Measurements from ENCODE around the gene NFRKB. TPM values are rescaled to one million over a fixed set of nuclear protein-coding genes. Genes with fewer than 3 reads are reported as not detected.
A peak's percentile ranks its signal among the peaks of the same experiment; 100 is the strongest.

The NFRKB gene
- total RNA-seq = 23.4 and 24.3 TPM in 2 replicates

DNA sequence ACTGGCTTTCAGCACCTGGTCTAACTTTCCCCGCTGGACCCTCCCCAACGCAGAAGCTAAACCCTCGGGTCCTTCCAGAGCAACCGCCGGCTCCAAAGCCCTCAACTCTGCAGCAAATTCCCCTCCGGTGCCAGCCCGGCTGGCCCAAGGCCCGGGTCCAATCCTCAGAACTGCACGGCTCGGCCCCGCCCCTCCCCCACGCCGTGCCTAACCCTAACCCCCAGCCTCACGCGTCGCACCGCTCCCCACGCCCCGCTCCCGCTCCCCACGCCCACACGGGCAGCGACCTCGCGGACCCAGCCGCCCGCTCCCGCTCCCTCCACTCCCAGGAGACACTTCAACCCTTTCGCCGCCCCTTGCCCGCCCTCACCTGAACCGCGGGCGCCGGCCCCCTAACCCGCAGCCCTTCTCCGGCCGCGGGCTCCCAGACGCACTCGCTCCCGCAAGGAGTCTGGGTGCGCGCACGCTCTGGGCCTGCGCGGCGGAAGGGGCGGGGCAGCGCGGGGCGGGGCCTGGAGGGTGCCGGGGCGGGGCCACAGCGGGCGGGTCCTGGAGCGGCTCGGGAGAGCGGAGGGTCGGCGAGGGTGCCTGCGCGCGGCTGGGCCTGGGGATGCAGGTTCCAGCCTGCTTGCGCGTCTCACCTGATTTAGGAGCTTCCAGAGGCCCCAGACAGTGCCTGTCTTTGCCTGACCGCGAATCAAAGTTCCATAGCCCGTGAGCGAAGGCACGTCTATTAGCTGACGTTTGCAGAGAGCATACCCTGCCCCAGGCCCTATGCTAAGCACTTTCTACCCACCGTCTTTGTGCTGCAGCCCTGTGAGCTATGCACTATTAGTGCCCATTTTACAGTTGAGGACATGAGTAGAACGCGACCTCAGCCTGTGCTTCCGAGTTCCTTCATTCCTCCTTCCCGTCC, at the start of gene NFRKB:
TSS of gene NFRKB (minus strand) at position 453 of the 916 bp plus-strand sequence. CDS start 2,729 bp downstream, outside the sequence.
- no peak for DNase-seq (ENCODE audit: extremely low read depth, low read depth, low spot score)

- no peak for DNase-seq (ENCODE audit: extremely low read depth, low read depth, low spot score)
These were observed 49.3 kb upstream of the NFRKB start for GRCh38 chr11:129944696-129945095.

GRCh38 chr11:129943036-129943435, 47.7 kb upstream of the NFRKB start:
- no peak for DNase-seq (ENCODE audit: extremely low read depth, low read depth, low spot score)

DNA sequence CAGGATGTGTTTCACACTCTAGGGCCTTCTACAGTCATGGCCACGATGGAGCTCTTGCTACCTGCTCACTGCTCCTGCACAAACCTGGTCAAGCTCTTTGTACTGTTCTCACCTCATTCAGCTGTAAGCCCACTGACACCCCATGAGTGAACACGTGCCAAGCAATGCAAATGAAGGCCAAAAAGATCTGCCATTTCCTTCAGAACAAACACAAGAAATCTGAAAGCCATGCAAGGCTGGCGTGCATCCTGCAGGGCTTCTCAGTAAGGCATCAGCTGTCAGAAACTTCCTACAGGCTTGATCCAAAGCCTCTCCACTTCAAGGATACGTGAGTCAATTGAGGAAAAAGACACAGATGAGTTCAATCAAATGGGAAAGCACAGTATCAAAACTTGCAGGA, 44.1 kb upstream of the NFRKB start:
- DNase-seq (ENCODE audit: extremely low read depth, low read depth, low spot score) = no peak

GRCh38 chr11:129938764-129939163, 43.4 kb upstream of the NFRKB start:
- no peak for DNase-seq (ENCODE audit: extremely low read depth, low read depth, low spot score)

DNA sequence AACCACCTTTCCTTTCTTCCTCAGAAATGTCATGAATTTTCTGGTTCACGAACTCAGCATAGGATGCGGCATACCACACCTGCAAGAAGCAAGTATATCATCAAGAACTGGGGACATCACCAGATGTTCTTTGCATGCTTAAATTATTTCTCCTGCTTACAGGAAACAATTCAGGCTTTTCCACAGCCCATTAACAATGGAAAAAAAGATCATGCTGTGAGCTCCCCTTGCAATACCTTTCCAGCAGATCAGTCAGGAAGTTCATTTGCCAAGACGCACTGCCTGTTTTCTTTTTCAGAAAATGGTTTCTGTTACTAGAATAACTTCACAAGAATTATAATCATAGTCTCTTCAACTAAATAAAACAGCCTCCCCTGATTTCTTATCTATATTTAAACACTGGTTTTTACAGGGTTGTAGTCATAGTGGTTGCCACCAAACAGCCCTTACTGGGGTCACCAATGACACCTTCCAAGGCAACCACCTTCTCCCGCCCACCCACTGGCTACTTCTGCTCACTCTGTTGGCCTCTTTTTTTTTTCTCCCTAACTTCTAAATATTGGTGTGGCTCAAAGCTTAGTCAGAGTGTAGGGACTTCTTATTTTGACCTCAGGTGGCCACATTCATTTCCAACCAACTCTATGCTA, 42.3 kb upstream of the NFRKB start:
- DNase-seq (ENCODE audit: extremely low read depth, low read depth, low spot score) = no peak

DNA sequence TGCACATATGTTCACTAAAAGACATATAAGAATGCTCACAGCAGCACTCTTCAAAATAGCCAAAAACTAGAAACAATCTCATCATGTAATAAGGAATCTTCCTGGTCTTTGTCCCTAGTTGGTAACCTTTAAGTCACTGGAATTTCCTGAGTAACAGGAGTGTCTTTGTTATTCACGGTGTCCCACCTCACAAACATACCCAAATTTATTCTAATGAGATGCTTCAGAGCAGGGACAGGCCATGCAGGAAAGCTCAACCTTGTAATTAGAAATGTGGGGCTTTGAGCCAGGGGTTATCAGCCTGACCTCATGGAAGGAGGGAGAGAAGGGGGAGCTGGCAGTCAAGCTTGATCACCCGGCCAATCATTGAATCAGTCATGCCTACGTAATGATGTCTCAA, 40.3 kb upstream of the NFRKB start:
- no peak for DNase-seq (ENCODE audit: extremely low read depth, low read depth, low spot score)

DNA sequence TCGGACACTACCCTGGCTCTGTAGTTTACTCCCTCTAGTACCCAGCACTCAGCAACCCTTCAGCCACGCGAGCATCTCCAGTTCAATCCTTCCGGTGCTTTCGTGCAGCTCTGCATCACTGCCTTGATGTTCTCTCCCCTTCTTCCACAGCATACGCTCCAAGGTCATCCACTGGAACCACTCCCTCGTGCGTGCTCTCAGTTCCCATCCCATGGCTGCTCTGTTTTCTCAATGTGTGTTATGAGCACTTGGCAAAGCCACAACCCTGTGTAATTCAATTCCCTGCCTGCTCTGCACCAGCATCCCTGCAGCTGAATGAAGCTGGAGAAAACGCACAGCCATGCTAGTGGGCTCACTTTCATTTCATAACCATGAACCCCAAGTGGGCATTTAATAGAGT, 38.5 kb upstream of the NFRKB start:
- no peak for DNase-seq (ENCODE audit: extremely low read depth, low read depth, low spot score)

GRCh38 chr11:129933262-129933661, 37.9 kb upstream of the NFRKB start:
- DNase-seq (ENCODE audit: extremely low read depth, low read depth, low spot score) = no peak

- DNase-seq (ENCODE audit: extremely low read depth, low read depth, low spot score) = no peak
These were observed 37.1 kb upstream of the NFRKB start for GRCh38 chr11:129932381-129933067.

- no peak for DNase-seq (ENCODE audit: extremely low read depth, low read depth, low spot score)
These were observed 35.4 kb upstream of the NFRKB start for GRCh38 chr11:129930743-129931142.

- no peak for DNase-seq (ENCODE audit: extremely low read depth, low read depth, low spot score)
These were observed 34.9 kb upstream of the NFRKB start for GRCh38 chr11:129930296-129930695.

DNA sequence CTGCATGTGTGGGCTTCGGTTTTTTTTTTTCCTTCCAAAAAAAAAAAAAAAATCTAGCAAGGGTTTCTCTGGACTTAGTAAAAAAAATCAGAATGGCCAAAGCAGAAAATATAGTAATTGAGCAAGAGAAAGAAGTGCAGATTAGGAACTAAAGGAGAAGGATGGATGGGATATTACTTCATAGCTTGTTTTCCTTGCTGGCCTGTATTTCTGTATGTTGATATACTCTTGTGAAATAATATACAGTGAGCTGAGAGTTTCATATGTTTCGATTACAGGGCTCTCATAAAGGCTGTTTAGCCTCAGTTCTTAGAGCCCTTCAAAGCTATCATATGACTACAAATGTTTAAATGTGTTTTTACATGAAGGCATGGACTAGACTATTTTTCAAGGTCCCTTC, 34.3 kb upstream of the NFRKB start:
- no peak for DNase-seq (ENCODE audit: extremely low read depth, low read depth, low spot score)

- DNase-seq (ENCODE audit: extremely low read depth, low read depth, low spot score) = no peak
These were observed 33.7 kb upstream of the NFRKB start for GRCh38 chr11:129928923-129929692.

GRCh38 chr11:129922674-129923073, 27.3 kb upstream of the NFRKB start:
- DNase-seq (ENCODE audit: extremely low read depth, low read depth, low spot score) = no peak

DNA sequence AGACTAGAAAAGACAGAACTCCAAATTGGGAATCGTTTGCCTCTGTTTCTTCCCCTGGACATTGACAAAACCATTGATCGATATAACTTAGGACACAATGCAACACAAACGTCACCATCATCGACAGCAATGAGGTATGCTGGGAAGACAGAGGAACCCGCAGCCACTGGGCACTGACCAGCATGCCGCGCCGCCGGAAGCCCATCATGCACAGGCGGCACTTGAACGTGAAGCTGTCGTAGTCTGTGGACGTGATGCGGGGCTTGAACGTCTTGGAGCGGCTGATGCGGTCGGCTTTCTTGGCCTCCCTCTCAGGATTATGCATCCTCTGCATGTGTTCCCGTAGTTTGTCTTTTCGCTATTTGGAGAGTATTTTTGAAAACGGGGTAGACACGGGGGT, 23.0 kb upstream of the NFRKB start:
- no peak for DNase-seq (ENCODE audit: extremely low read depth, low read depth, low spot score)

DNA sequence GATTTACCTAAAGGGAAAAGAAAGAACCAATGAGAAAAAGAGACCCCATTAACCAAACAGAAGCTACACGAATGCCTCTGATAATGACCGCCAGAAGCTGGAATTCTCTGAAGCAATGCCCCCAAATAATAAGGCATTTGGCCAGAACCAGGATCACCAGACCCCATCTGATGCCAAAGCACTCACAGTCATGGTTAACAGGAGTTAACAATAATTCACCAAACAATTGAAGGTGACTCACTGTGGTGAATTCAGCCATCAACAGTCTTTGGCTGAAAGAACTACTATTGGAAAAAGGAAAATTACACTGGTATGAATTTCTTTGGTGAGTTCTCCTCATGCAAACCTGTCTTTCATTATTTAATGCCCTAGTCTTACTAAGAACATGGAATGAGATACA, 21.9 kb upstream of the NFRKB start:
- DNase-seq (ENCODE audit: extremely low read depth, low read depth, low spot score) = no peak

DNA sequence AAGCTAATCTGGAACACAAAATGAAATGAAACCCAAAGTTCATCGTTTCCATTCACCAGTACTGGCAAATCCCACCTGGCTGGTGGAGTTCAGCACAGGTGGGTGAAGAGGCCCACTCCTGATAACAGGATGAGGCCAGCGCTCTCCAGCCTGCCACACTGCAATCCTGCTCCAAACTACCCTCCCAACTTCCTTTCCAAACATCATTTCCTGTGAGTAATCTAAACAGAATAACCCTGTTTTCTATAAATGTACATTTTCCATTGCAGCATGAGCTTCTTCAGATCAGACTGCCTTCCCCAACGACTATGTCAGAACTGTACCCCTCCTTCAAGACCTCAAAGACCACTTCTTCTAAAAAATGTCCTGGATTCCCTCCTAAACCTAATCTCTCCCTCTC, 15.9 kb upstream of the NFRKB start:
- peak; percentile 33 for DNase-seq (ENCODE audit: extremely low read depth, low read depth, low spot score)

- DNase-seq (ENCODE audit: extremely low read depth, low read depth, low spot score) = no peak
These were observed 15.0 kb upstream of the NFRKB start for GRCh38 chr11:129910360-129910759.

DNA sequence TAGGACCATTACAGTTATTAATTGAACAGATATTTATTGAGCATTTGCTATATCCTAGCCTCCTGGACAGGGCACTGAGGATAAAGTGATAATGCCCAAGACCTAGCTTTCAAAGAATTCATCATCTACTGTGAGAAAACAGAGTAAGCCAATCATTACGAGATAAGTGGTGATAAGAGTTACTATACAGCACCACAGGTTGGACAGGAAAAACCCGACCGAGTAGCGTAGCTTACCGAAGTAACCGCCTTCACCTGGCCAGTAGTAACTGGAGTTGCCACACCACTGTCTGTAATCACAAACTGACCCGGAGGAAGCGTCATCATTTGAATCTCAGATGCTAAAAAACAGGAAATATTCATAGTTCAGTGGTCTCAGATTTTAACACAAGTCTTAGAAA, 10.0 kb upstream of the NFRKB start:
- DNase-seq (ENCODE audit: extremely low read depth, low read depth, low spot score) = no peak

DNA sequence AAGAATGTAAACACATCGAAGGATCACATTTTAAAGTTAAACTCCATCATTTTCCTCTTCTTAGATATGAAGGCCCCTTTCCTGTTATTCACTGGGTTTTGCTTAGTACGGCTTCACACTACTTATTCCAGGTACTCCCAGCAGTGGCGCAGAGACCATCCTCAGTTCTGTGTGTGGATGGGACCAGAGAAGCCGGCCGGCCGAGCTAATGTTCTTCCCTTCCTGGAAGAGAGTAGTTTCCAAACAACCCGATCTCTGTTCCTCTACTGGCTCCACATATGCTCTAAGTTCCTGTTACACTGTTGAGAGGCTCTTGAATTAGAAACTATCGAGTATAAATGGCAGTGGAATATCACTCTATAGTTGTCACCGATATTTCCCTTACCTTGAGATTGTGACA, 684 bp upstream of the NFRKB start:
- no peak for DNase-seq (ENCODE audit: extremely low read depth, low read depth, low spot score)

Measured in glomerular endothelial cell (primary cell).